HepG2 (cell line): ENCODE results near the gene RIPK3.

Source experiments
- NFE2L2 ChIP-seq: fragments of 150-350 bp; IDR thresholded peaks from 2 replicates; pipeline ENCODE4 v1.6.1; 2014; ENCODE audit warnings: low read length
- PBX3 ChIP-seq: sonication (generic); formaldehyde crosslinking; IDR thresholded peaks from 2 replicates; pipeline ENCODE4 v1.8.1; 2023; ENCODE audit warnings: missing genetic modification reagents, inconsistent platforms, borderline replicate concordance
- PREB ChIP-seq: sonication (generic); formaldehyde crosslinking; IDR thresholded peaks from 2 replicates; pipeline ENCODE4 v1.4.0; 2020; ENCODE audit warnings: missing genetic modification reagents
- TBP ChIP-seq: sonication (generic); formaldehyde crosslinking; IDR thresholded peaks from 2 replicates; pipeline ENCODE4 v1.5.0; 2020; ENCODE audit warnings: missing genetic modification reagents
- ZNF143 ChIP-seq: sonication (generic); formaldehyde crosslinking; IDR thresholded peaks from 2 replicates; pipeline ENCODE4 v1.4.0; 2020; ENCODE audit warnings: missing genetic modification reagents
- ZNF501 ChIP-seq: sonication (generic); formaldehyde crosslinking; IDR thresholded peaks from 2 replicates; pipeline ENCODE4 v1.5.1; 2020; ENCODE audit warnings: mild to moderate bottlenecking, moderate library complexity, missing genetic modification reagents
- ZZZ3 ChIP-seq: sonication (generic); formaldehyde crosslinking; IDR thresholded peaks from 2 replicates; pipeline ENCODE4 v1.4.0; 2020; ENCODE audit warnings: missing genetic modification reagents, mild to moderate bottlenecking, borderline replicate concordance
- TF ChIP-seq, protein P1 (sequence below), 2 experiments: IDR thresholded peaks; 2 replicates each; pipeline ENCODE4 v1.6.1; 2011 to 2012; ENCODE audit warnings: low read length in 2 of 2, borderline replicate concordance in 1 of 2, low read depth in 1 of 2, mild to moderate bottlenecking in 1 of 2, moderate library complexity in 1 of 2

GRCh38 chr14:24372701-24373416 lies 33.1 kb upstream of the RIPK3 start:
- TF ChIP-seq, protein P1, sequence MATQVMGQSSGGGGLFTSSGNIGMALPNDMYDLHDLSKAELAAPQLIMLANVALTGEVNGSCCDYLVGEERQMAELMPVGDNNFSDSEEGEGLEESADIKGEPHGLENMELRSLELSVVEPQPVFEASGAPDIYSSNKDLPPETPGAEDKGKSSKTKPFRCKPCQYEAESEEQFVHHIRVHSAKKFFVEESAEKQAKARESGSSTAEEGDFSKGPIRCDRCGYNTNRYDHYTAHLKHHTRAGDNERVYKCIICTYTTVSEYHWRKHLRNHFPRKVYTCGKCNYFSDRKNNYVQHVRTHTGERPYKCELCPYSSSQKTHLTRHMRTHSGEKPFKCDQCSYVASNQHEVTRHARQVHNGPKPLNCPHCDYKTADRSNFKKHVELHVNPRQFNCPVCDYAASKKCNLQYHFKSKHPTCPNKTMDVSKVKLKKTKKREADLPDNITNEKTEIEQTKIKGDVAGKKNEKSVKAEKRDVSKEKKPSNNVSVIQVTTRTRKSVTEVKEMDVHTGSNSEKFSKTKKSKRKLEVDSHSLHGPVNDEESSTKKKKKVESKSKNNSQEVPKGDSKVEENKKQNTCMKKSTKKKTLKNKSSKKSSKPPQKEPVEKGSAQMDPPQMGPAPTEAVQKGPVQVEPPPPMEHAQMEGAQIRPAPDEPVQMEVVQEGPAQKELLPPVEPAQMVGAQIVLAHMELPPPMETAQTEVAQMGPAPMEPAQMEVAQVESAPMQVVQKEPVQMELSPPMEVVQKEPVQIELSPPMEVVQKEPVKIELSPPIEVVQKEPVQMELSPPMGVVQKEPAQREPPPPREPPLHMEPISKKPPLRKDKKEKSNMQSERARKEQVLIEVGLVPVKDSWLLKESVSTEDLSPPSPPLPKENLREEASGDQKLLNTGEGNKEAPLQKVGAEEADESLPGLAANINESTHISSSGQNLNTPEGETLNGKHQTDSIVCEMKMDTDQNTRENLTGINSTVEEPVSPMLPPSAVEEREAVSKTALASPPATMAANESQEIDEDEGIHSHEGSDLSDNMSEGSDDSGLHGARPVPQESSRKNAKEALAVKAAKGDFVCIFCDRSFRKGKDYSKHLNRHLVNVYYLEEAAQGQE (IDR thresholded peaks at IDR 0.05; ENCODE audit: borderline replicate concordance in 1 of 2, low read depth in 1 of 2, low read length in 2 of 2) = no peak
- TF ChIP-seq PBX3 (CRISPR knock-in tag) (no peak), ZZZ3 (CRISPR knock-in tag) (no peak), TBP (CRISPR knock-in tag) (no peak), NFE2L2 (no peak), ZNF143 (no peak), ZNF501 (no peak), PREB (CRISPR knock-in tag) (no peak)
